Cortex of kidney (tissue), 1 donor: ENCODE measurements around the gene DERL3.

ENCODE experiments used
- DNase-seq: peaks from one replicate; lab custom pipeline; 2025; lab: John Stamatoyannopoulos, UW

Gene DERL3

GRCh38 chr22:23831261-23831660, 7.5 kb downstream of the DERL3 start:
- DNase-seq, result no peak

GRCh38 chr22:23829845-23830372, 8.9 kb downstream of the DERL3 start:
- no peak for DNase-seq

- DNase-seq, result no peak
Observed at GRCh38 chr22:23828800-23829680, 9.8 kb downstream of the DERL3 start.

GRCh38 chr22:23827351-23827995, 11.3 kb downstream of the DERL3 start:
- DNase-seq, result no peak

- DNase-seq, result no peak
Observed at GRCh38 chr22:23826510-23827350, 12.1 kb downstream of the DERL3 start.

GRCh38 chr22:23825246-23825905, 13.4 kb downstream of the DERL3 start:
- DNase-seq, result no peak

GRCh38 chr22:23824476-23825245, 14.1 kb downstream of the DERL3 start:
- no peak for DNase-seq

GRCh38 chr22:23823331-23823791, 15.4 kb downstream of the DERL3 start:
- no peak for DNase-seq

- DNase-seq, result no peak
Observed at GRCh38 chr22:23822101-23822671, 16.6 kb downstream of the DERL3 start.

GRCh38 chr22:23820748-23821211, 18.0 kb downstream of the DERL3 start:
- DNase-seq, result no peak

GRCh38 chr22:23818541-23818940, 20.3 kb downstream of the DERL3 start:
- DNase-seq, result no peak

- DNase-seq, result no peak
Observed at GRCh38 chr22:23817146-23817545, 21.7 kb downstream of the DERL3 start.

GRCh38 chr22:23816156-23816976, 22.4 kb downstream of the DERL3 start:
- DNase-seq, result no peak

GRCh38 chr22:23815541-23816155, 23.2 kb downstream of the DERL3 start:
- no peak for DNase-seq

- no peak for DNase-seq
Observed at GRCh38 chr22:23812378-23812777, 26.4 kb downstream of the DERL3 start.

- no peak for DNase-seq
Observed at GRCh38 chr22:23806837-23807236, 32.0 kb downstream of the DERL3 start.

GRCh38 chr22:23804781-23805291, 34.0 kb downstream of the DERL3 start:
- no peak for DNase-seq

GRCh38 chr22:23803001-23803819, 35.6 kb downstream of the DERL3 start:
- no peak for DNase-seq
